Cortex of kidney (tissue), 1 donor: Measurements from ENCODE around the gene EPN3.

Experiments
- DNase-seq: peaks from one replicate; lab custom pipeline; 2025; lab: John Stamatoyannopoulos, UW

The EPN3 gene

DNA sequence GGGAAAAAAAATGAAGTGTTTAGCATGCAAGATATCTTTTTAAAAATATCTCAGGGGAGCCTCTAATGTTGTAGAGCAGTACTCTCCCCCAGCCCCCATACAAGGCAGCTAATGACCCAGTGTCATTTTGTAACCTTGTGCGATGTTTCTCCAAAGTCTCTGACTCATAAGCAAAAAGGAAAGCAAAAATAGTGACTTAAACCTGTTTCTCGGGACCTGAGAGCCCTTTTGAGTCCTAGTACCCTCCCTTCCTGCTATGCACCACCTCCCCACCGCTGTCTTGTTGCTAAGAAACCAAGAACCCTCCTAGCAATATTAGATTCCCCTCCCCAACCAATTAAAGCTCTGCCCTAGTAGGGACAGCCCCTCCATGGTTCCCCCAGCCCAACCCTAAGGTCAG, 21.5 kb upstream of the EPN3 start:
- no peak for DNase-seq

DNA sequence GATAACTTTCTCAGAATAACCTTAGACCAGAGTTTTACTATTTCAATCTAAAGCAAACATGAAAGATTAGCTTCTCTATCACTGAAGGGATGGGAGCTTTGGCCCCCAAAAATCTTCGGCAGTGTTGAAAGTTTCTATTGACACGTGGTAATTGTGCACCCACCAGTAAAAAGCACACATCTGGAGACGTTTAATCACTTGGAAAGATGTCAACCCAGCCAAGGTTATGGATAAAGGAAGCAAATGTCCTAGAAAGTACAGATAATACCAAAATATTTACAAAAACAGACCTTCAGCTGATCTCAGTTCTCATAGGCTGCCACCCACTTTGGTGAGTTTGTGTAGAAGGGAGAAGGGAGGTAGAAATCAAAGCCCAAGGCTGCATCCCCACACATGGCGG, 19.0 kb upstream of the EPN3 start:
- DNase-seq, result no peak

DNA sequence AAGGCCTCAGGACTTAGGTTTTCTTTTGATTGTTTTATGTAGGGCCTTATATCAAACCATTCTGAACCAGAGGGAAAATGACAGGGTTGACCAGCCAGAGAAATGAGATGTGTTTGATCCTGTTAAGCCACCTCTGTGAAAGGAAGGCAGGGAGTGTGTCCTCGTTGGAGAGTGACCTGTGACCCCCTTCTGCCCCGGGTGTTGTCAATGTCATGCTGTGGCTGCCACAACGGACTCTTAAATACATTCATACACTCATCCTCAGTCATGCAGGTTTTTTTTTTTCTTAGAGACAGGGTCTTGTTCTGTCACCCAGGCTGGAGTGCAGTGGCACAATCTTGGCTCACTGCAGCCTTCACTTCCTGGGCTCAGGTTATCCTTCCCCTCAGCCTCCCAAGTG, 18.1 kb upstream of the EPN3 start:
- no peak for DNase-seq

DNA sequence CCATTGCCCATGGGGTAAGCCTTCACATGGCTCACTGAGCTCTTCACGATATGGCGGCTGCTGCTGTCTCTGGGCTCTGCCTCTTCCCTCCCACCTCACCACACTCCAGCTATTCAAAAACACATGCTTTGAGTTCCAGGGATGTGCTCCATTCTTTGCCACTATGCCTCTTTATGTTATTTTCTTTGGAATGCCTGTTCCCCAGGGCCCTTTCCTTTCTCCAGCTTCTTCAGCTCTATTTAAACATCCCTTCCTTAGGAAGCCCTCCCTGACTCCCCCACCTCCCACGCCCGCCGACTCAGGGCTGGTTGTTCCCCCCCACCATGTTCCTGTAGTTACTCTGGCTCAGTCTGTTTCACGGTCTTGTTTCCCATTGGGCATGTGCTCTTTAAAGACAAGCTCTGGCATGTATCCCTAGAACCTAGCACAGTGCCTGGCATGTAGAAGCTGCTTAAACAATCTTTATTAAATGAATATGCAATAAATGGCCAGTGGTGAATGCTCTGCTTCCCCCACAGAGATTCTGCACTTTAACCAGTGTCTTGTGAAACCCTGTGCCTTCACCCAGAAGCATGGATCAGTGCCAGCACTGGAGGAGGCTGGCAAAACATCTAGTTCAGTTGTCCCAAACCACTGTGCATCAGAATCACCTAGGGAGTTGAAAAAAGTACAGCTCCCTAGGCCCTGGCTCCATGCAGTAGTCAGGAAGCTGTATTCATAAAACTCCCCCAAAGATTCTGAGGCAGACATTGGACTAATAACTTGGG, 17.4 kb upstream of the EPN3 start:
- no peak for DNase-seq

DNA sequence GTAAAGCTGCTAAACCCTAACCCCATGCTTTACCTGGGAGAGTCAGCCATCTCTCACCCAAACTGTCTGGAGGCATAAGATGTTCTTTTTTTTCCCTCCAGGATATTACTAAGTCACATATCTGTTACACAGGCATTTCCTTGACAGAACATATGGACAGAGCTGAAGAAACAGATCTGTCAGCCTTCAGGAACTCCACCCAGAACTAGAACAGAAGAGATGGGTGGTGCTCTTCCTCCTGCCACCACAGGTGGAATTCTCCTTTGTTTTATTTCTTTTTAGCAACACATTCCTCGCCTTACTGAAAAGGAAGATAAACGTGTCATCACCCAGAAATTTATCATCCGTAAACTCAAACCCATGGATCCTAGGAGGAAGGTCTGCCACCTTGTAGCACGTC, 15.5 kb upstream of the EPN3 start:
- DNase-seq, result no peak

DNA sequence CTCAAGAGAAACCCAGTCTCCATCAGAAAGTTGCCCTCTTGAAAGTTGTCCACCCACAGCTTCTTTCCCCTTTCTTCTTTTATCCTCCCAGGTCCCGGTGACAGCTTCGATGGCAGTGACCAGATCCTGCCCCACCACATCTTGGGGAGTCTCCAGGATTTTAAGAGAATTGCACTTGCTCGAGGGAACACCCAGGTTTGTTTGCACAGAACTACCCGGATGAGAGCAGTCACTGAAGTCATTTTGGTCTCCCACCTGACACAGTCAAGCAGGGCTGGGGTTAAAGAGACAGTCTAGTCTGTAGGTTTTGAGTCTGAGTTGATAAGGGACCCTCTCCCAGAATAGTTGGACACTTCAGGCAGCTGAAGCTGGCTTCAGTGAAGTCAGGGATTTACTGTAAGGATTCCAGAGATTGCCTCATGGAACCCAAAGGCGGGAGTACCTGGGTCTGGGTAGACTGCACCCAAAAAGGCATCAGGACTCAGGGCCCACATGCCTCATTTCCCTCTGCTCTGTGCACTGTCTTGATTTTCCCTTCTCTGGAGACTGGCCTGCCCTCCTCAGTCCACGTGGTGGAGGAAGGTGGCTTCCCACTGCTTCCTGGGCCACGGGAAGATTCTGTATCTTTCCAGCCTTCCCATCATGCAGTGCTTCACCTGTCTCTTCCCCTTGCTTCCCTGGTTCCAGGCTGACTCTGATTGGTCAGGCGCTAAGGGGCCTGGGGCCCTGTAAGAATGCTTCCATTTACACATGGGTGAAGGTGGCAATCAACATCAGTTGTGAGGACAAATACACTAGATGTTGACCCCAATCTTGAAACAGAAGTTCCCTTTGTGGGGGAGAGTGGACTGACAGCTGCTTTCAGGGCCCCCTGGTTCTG, 14.8 kb upstream of the EPN3 start:
- no peak for DNase-seq

DNA sequence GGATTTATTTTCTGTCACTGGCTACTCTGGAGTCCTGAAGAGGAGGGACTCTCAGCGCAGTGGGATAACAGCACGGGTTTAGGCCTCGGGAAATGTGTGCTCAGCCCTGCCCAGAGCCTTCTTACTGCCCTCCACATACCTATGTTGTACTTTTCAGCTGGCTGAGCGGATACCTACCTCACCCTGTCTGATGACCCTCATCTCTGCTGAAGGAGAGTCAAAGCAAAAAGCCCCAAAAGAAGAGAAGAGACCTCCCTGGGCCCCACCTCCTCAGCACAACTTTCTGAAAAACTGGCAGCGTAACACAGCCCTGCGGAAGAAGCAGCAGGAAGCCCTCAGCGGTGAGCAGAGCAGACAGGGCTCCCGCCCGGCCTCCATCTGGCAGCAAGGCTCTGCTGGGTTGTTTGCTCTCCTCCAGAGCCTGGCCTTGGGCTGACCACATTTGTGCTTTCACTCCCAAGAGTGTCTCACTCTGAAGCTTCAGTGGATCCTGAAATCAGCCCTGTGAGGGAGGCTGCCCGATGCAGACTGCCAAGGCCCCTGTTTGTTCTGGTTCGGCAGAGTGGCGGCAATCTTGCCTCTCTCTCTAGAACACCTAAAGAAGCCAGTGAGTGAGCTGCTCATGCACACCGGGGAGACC, 14.0 kb upstream of the EPN3 start:
- no peak for DNase-seq

DNA sequence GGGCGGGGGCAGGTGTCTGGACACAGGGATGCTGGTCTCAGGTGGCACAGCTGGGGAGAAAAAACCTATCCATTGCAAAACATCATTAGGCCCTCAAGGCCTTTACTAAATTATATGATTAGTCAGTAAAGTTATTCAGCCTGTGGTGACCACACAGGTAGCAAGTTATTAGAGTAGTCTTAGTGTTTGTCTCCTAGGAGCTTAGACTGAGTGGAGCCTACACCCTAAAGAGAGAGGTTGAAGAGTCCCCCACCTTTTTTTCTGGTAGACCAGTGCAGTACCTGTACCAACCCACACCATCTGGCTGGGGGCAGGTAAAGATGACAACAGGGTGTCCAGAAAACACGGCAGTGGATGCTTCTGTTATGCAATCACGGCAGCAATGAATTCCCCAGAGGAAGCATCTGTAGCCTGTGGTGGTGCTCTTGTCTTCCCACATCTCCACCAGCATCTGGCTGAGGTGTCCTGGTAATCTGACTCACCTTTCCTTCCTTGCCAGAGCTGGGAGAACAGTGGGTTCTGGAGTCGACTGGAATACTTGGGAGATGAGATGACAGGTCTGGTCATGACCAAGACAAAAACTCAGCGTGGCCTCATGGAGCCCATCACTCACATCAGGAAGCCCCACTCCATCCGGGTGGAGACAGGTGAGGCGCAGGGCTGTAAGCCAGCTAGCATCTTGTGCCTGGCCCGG, 13.2 kb upstream of the EPN3 start:
- no peak for DNase-seq

DNA sequence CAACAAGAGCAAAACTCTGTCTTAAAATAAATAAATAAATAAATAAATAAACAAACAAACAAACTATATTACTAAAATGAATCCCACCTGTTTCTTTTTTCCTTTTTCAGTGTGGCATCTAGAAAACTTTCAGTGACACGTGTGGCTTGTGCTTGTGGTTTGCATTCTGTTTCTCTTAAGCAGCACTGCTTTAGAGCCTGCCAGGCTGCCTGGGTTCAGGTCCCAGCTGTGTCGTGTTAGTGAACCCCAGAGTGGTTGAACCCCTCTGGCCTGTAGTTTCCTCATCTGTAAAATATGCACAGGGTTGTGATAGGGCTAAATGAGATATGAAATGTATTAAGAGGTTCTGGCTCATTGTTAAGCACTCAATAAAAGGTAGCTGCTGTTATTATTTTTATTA, 12.1 kb upstream of the EPN3 start:
- DNase-seq, result no peak

DNA sequence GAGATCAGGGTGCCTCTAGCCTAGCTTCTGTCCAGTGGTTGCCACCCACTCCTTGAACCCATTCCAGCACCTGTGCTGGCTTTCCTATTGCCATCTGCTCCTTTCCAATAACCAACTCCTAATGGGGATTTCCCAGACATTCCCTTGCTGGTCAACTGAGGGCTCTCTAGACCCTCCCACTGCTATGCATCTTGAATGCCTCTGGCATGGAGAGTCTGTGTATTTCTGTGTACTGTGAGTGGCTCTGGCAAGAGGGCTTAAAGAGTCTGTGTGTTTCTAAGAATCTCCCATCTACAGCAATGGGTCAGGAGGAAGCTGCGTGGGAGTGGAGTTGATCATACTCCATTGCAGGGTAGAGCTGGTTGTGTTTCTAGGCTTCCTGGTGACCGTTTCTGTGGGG, 11.0 kb upstream of the EPN3 start:
- no peak for DNase-seq

DNA sequence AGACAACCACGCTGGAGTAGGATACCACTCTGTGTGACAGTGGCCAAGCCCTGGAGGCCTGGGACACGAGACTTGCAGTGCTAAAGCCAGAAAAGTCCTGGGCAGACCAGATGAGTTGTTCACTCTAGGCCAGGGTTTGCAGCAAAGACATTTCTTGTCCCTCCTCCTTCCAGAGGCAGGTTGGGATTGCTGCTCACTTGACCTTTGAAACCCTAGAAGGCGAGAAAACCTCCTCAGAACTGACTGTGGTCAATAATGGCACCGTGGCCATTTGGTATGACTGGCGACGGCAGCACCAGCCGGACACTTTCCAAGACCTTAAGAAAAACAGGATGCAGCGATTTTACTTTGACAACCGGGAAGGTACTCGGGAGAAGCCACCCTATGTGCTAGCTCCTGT, 9.8 kb upstream of the EPN3 start:
- DNase-seq, result no peak

DNA sequence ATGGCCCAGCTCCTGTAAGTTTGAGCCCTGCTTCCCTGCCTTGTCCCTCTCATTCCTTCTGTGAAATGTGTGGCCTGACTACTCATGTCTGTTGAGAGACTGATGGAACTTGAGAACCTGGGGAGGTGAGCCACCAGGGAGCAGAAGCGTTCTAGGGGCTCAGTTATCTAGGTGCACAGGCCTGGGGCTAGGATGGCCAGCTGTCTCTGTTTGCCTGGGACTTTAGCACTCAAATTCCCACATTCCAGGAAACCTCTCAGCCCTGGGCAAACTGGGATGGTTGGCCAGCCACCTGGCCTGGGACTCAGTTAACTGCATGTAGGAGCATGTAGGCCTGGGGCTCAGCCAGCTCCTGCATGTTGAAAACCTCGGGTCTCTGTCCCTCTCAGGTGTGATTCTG, 9.3 kb upstream of the EPN3 start:
- no peak for DNase-seq

DNA sequence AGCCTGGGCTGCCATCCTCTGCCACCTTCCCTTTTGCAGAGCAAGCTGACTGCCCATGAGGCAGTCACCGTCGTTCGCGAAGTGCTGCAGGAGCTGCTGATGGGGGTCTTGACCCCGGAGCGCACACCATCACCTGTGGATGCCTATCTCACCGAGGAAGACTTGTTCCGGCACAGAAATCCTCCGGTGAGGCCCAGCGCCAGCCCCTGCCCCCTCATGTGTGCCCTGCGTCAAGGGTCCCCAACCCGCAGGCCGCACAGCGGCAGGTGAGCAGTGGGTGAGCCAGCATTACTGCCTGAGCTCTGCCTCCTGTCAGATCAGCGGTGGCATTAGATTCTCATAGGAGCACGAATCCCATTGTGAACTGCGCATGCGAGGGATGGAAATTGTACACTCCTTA, 7.7 kb upstream of the EPN3 start:
- no peak for DNase-seq

DNA sequence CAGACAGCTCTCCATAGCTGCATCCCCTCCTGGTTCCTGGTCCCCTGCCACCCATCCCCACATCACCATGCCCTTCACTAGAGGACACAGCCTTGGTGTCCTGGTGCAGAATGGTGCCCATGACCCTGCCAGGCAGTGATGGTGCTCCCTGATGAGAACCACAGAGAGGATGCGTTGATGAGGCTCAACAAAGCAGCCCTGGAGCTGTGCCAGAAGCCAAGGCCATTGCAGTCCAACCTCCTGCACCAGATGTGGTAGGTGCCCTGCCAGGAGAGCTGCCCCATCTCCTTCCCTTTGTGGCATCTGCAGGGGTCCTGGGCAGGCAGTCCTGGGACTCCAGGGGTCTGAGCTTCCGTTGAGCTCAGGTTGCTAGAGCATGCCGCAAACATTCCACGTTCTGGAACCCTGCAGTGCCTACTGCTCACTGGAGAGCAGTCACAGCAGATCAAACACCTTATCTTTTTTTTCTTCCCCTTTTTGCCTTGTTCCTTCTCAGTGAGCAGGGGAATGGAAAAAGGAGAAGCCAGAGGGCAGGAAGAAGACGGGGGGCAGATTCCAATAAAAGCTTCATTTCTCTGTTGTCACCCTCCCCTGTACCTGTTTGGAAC, 5.3 kb upstream of the EPN3 start:
- no peak for DNase-seq

DNA sequence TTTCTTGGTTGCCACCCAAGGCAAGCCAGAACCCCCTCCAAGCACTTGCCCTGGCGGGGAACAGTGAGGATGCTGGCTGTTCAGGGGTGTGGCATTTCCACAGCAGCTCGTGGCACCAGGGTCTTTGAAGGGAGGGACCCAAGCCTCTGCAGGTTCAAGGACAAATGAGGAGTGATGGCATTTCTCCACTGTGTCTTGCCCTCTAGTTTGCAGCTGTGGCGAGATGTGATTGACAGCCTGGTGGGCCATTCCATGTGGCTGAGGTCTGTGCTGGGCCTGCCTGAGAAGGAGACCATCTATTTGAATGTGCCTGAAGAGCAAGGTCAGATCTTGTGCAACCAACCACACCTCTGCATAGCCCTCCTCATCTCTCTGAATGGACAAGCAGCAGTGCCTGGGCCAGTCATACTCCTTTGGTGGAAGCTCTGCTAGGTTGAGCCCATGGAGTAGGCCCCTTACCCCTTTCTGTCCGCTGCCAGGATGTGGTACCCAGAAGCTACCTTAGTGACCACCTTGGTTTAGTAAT, 4.5 kb upstream of the EPN3 start:
- no peak for DNase-seq

DNA sequence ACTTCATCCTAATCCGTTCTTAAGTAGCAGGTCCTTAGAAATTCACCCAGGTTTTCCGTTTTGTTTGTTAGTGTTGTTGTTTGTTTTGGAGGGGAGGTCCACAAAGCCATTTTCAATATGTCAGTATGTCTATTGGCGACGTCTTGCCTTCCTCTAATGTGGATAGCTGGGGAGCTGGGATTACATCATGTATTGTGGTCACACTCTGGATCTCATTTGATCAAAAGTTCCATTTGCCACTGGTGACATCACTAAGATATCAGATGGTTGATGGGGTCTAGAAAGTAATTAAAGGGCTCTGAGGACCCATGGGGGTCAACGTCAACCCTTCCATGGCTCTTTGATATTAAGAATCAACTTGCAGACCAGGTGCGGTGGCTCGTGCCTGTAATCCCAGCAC, 2.7 kb upstream of the EPN3 start:
- DNase-seq, result no peak

DNA sequence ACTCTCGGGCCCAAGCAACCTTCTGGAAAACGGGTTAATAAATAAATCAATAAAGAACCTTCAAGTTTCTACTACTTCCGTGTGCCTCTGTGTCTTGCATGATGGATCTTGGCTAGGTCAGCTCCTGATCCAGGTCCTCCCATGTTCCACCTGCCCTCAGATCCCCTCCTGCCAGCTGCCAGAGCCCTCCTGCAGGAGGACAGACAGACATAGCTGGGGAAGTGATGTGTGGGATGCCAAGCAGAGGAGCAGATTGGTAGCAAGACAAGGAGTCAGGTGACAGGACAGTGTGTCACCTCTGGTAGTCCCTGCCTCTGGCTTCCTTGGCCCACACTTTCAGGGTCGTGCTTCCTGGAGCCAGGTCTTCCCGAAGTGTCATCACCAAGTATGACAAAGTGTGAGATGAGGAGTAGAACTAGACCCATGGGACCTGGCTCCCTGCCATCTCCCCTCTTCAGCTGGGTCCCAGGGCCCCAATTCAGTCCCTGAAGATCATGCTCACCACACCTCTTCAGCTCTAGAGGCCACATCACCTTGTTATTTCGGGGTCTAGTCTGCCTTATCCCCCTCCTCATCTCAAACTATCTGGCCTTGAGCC, 1.0 kb upstream of the EPN3 start:
- DNase-seq, result no peak

DNA sequence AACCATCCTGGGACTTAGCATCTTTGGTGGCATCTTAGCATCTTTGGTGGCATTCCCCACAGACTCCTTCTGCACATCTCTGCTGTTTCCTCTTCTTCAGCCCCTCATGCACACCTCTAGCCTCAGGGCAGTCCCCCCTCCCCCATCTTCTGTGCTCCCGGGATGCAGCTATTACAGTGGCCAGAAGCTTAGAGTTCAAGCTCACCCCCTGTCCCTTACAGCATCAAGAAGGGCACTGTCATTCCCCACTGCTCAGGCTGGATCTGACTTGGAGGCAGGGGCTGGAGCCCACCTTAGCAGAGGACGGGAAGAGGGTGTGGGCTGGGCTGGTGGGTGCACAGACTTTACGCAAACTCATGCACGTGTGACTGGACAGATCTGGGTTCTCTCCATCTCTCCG, 650 bp downstream of the EPN3 start:
- DNase-seq, result no peak

DNA sequence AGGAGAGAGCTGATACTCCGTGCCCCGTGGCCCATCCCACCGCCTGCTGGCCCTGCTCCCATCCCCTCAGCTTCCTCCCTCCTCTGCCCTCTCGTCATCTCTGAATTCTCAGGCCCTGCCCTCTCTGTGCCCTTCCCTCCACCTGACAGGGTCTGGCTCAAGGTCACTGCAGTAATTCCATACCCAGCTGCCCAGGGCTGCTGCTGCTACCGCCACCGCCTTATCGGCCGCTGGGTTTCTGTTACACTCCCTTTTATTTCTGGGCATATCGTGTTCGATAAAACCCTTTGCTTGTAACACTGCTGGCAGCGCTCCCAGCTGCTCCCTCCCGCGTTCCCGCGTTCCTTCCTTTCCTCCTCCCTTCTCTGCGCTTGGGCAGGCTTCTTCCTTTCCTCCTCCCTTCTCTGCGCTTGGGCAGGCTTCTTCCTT, 1.2 kb downstream of the EPN3 start:
- DNase-seq, result no peak

DNA sequence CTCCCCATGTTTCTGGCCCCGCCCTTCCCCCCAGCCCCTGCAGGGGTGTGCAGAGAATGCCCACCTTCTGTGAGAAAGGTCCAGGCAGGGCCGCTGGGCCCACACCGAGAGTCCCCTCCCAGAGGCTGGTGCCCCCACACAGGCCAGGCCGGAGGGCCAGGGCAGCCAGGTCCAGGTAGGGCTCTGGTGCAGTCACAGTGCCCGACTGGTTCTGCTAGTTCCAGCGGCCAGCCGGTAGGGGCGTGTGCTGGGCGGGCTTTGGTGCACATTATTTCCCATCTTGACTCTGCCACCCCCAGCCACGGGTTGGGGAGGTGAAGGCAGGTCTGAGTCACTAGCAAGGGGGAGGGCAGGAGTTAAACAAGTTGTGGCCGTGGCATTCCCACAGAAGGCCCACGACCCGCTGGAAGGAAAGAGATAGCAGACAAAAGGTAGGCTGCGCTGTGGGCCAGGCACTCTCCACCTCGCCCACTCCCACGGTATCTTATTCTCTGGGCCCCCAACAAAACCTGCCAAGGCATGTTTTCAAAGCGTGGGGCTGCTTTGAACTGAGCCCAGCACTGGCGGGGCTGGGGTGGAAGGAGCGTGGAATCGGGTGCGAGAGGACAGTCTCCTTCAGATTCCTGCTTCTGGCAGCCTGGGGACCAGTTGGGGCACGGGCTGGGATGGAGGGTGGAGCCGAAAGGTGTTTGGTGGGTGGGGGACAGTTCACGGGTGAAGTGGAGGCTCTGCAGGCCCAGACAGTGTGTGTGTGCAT, 1.9 kb downstream of the EPN3 start:
- no peak for DNase-seq

DNA sequence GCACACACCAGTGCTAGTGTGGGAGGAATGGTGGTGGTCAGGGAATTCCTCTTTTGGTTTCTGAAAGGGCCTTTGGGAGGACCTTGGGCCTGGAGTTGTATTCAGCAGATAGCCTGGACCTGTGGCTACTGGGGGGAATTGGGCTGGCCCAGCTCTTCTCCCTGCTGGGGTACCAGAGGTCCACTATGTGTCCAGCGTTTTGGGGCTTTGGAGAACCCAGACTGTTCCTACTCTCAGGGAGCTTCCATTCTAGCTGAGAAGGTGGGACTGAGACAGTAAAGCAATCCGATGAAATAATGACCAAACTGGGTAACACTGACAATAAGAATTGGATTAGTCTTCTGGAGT, 2.4 kb downstream of the EPN3 start:
- DNase-seq, result no peak
